Ovary (tissue), 3 donors: Measurements from ENCODE around the gene SPATA16.

Source experiments
- EP300 ChIP-seq: sonication (generic); formaldehyde crosslinking; IDR thresholded peaks from one replicate; pipeline ENCODE4 v1.6.1; 2017; ENCODE audit warnings: antibody characterized with exemption
- POLR2A ChIP-seq: fragments of 450-650 bp; IDR thresholded peaks from one replicate; pipeline ENCODE4 v1.6.1; 2017; ENCODE audit warnings: antibody characterized with exemption, mild to moderate bottlenecking, moderate library complexity
- TF ChIP-seq, protein P1 (sequence below), 3 donors: fragments of 450-650 bp in 2 of 3; fragments of 200-600 bp in 1 of 3; IDR thresholded peaks; one replicate each; pipeline versions ENCODE4 v1.5.1 to v1.8.0; 2016 to 2022; ENCODE audit warnings: antibody characterized with exemption in 3 of 3, mild to moderate bottlenecking in 1 of 3
- donor health status: DM: no; HTN: no; CAD: no.

DNA sequence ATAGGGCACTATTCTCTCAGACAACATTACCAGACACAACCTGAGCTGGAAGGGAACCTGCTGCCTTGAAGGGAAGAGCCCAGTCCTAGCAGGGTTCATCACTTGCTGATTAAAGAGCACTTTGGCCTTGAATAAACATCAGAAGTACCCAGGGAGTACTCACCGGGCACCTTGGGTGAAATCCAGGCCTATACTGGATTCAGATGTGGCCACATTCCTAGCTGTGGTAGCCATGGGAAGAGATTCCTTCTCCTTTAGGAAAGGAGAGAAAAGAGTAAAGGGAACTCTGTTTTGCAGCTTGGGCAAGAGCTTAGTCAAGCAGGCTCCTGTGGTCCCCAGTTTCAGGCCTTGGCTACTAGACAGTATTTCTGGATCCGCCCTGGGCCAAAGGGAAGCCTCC lies 195.0 kb downstream of the SPATA16 start:
- TF ChIP-seq, protein P1, sequence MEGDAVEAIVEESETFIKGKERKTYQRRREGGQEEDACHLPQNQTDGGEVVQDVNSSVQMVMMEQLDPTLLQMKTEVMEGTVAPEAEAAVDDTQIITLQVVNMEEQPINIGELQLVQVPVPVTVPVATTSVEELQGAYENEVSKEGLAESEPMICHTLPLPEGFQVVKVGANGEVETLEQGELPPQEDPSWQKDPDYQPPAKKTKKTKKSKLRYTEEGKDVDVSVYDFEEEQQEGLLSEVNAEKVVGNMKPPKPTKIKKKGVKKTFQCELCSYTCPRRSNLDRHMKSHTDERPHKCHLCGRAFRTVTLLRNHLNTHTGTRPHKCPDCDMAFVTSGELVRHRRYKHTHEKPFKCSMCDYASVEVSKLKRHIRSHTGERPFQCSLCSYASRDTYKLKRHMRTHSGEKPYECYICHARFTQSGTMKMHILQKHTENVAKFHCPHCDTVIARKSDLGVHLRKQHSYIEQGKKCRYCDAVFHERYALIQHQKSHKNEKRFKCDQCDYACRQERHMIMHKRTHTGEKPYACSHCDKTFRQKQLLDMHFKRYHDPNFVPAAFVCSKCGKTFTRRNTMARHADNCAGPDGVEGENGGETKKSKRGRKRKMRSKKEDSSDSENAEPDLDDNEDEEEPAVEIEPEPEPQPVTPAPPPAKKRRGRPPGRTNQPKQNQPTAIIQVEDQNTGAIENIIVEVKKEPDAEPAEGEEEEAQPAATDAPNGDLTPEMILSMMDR (IDR thresholded peaks at IDR 0.05), result no peak
- TF ChIP-seq EP300 (no peak), POLR2A (no peak)
